EH (cell line): ENCODE results near the gene TTC31.
"Not testable (repeated sequence)": the region's sequence is repeated elsewhere in the genome, so short reads cannot be mapped to it uniquely, and the experiment has no call there.

ENCODE experiments used
- DNase-seq: peaks from one replicate; pipeline ENCODE4 v3.0.0-alpha.2; 2015; ENCODE audit warnings: low read depth

TTC31 gene

DNA sequence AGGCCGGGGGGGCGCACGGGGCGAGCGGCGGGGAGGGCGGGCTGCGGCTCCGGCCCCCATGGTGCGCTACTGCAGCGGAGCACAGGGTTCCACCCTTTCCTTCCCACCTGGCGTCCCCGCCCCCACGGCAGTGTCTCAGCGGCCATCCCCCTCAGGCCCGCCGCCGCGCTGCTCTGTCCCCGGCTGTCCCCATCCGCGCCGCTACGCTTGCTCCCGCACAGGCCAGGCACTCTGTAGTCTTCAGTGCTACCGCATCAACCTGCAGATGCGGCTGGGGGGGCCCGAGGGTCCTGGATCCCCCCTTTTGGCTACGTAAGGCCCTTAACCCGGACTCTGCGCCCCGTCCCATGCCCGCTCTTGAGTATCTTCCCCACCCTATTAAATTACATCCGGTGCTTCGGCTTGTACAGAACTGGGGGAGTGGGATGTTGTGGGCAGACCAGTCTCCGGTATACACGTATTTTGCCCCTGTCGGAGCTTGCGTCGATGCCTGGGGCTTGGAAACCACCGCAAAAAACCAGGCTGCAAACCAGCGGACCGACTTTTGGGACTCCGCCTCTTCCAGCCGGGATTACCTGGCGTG, 25.2 kb upstream of the TTC31 start:
- DNase-seq: peak; percentile 43

DNA sequence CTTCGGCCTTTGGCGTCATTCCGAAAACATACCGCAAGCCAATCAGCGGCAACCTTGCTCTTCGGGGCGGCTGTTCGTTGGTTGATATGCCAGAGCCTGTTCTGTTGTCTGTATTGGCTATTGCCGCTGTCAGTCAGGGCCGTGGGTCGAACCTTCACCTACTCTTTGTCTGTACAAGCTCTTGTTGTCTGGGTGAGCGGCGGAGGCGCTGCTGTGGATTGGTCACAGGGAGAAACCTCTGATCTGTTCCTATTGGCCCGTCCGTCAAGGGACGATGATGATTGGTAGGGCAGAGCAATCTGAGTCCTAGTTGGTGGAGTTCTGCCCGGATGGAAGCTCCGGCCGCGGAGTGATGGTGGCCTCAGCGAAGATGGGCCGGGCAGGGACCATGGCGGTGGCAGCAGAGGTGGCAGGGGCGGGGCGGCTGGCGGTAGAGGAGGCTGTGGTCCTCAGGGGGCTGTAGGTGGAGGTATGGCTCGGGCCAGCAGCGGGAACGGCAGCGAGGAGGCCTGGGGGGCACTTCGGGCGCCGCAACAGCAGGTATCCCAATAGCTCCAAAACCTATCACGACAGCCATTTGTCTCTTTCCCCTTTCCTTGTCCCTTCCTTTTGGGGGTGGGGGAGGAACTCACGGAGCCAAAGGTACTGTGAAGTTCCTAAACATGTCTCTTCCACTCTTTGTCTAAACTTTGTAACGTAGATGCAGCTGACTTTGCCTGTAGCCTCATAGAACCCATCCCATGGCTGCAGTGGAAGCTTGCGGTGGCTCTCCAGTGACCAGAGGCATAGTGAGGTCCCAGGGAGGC, 24.5 kb upstream of the TTC31 start, which contains the start of gene WBP1:
Gene WBP1, plus strand, starts transcription at position 307 of the 806 bp plus-strand sequence. Its CDS starts 165 bp downstream, at position 472.
- peak; percentile 100 for DNase-seq

DNA sequence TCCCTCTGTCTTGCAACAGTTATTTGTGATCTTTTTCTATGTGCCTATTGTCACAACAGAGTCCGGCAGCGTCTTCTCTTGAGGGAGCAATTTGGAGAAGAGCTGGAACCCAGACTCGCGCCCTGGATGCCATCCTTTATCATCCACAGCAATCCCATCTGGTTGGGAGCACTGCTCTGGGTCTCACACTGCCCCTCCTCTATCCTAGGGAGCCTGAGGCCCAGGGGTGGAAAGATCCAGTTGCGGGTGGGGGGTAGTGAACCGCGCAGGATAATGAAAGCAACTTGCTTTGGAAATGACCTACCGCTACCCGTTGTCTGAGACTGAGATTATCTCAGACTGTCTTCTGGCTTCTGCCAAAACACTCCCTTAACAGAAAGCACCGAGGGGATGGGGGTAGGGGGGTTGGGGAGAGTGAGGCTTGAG, 23.9 kb upstream of the TTC31 start:
- DNase-seq: peak; percentile 19

DNA sequence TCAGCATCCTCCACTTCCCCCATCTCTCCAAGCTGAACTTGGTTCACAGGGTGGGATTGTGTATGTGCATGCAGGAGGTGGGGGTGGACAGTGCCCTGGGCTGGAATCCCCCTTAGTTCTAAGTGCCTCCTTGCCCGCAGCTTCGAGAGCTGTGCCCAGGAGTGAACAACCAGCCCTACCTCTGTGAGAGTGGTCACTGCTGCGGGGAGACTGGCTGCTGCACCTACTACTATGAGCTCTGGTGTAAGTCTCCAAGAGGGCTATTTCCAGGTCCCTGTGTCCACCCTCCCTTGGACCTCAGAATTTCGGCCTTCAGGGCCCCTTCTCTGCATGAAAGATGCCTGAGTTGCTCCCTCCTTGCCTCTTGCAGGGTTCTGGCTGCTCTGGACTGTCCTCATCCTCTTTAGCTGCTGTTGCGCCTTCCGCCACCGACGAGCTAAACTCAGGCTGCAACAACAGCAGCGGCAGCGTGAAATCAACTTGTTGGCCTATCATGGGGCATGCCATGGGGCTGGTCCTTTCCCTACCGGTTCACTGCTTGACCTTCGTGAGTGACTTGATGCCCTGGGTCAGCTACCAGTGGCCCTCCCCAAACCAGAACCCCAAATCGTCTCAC, 23.3 kb upstream of the TTC31 start:
- not testable (repeated sequence) for DNase-seq

DNA sequence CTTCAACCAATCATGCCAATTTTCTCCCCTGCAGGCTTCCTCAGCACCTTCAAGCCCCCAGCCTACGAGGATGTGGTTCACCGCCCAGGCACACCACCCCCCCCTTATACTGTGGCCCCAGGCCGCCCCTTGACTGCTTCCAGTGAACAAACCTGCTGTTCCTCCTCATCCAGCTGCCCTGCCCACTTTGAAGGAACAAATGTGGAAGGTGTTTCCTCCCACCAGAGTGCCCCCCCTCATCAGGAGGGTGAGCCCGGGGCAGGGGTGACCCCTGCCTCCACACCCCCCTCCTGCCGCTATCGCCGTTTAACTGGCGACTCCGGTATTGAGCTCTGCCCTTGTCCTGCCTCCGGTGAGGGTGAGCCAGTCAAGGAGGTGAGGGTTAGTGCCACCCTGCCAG, 22.7 kb upstream of the TTC31 start:
- not testable (repeated sequence) for DNase-seq

DNA sequence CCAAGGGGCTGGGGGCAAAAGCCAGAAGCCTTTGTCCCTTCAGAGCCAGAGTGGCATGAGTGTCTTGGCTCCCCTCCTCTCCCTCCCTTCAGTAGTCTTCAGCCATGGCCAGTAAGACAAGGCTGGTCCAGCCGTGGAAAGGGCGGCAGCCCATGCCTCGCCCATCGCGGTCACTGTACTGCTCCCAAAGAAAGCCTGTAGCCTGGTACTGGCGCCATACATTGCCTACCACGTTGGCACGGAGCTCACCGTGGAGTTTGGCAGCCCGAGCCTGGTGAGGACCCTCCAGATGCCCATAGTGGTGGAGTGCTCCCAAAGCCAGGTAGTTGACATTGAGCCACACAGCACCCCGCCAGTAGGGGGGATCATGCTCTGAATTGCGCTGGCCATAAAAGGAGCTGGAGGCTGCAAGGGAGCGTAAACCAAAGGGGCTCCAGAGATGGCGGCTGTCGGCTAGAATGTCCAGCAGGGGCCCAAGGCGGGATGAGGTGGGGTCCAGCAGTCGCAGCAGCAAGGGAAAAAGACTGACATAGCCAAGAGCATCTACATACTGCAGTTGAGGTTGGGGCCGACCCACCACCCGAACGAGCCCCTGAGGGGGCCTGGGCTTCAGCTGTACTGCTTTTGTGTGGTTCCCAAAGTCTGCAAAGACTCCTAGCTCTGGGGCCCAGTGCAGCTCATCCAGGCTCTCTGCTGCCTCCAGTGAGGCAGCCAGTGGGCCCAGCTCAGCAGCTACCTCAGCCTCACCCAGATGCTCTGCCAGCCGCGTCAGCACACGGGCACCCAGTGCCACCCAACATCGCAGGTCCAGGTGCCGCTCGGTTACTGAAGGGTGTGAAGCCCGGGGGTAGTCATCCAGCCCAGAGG, 21.5 kb upstream of the TTC31 start:
- no peak for DNase-seq

DNA sequence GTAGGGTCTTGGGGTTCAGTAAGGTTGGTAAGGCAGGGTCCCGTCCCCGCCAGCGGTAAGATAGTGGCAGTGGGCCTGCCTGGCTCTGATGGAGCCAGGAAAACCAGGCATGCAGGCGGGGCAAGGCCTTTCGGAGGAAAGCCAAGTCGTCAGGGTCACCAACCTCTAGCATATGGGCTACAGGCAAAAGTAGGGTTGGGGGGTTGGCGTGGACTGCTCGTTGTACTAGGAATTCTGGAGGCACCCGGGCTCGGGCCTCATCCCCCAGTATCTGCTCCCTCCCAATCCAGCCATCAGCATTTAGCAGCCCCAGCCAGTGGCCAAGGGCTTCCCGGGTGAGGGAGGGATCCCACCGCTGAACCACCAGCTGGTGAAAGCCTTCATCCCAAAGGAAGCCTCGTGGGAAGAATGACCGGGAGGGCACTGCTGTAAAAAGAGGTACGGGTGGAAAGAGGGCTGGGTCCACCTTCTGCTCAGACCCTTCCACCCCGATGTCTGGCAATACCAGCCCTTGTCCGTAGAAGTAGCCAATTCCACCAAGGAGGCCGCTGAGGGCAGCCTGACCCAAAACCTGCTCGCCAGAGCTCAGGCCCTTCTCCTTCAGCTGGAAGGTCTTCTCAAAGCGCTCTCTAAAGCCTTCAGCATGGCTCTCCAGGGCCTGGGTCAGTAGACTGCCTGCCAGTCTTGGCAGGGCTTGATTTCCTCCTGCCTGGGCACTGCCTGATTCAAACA, 20.7 kb upstream of the TTC31 start:
- no peak for DNase-seq

DNA sequence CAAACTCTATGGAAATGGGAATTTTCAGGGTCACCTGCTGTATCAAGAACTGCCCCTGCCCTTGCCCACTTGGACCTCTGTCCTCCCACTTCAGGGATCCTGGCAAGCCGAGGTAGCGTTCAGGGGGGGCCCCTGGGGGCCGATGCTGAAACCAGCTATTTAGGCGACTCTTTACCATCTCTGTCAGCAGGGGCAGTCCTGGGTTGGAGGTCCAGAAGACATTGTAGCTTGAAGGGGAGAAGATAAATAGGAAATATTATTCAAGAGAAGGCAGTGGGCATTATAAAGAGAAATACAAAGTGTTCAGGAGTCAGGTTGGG, 20.1 kb upstream of the TTC31 start:
- no peak for DNase-seq

DNA sequence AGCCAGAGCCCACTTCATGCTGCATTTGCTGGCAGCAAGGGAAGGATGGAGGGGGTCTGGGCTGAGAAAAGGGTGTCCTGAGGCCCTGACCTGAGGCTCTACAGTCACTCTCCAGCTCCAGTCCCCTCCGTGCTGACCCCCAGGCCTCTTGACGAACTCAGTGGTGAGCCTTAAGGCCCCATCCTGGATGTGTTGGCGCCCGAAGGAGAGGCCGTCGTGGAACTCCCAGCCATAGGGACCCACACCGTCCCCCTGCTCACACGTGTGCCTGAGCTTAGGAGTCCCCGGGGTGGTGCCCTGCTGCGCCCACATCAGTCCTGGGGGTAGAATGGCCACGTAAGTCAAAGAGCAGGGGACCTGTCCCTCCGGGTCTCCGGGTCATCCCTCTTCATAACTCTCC, 18.5 kb upstream of the TTC31 start:
- DNase-seq: no peak

DNA sequence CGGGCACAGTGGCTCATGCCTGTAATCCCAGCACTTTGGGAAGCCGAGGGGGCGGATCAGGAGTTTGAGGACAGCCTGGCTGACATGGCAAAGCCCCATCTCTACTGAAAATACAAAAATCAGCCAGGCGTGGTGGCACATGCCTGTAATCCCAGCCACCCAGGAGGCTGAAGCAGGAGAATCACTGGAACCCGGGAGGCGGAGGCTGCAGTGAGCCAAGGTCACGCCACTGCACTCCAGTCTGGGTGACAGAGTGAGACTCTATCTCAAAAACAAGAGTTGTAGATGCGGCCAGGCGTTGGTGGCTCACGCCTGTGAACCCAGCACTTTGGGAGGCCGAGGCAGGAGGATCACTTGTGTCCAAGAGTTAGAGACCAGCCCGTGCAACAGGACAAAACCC, 12.1 kb upstream of the TTC31 start:
- DNase-seq: not testable (repeated sequence)

DNA sequence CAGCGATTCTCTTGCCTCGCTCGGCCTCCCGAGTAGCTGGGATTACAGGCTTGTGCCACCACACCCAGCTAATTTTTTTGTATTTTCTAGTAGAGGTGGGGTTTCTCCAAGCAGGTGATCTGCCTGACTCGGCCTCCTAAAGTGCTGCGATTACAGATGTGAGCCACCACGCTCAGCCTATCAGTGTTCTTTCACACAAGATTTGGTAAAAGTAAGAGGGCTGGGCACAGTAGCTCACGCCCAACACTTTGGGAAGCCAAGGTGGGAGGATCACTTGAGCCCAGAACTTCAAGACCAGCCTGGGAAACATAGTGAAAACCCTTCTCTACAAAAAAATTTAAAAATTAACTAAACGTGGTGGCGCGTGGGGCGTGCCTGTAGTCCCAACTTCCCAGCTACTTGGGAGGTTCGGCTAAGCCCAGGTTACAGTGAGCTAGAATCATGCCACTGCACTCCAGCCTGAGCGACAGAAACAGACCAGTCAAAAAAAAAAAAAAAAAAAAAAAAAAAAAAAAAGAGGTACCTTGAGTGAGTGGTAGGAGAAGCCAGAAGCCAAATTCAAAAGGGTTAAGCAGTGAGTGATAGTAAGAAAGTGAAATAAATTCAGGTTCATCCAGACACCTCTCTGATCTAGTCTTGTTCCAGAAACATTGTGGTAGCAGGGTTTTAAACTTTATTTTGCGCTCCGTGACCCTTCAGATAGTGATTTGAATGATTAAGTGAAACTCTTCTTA, 11.4 kb upstream of the TTC31 start:
- no peak for DNase-seq

DNA sequence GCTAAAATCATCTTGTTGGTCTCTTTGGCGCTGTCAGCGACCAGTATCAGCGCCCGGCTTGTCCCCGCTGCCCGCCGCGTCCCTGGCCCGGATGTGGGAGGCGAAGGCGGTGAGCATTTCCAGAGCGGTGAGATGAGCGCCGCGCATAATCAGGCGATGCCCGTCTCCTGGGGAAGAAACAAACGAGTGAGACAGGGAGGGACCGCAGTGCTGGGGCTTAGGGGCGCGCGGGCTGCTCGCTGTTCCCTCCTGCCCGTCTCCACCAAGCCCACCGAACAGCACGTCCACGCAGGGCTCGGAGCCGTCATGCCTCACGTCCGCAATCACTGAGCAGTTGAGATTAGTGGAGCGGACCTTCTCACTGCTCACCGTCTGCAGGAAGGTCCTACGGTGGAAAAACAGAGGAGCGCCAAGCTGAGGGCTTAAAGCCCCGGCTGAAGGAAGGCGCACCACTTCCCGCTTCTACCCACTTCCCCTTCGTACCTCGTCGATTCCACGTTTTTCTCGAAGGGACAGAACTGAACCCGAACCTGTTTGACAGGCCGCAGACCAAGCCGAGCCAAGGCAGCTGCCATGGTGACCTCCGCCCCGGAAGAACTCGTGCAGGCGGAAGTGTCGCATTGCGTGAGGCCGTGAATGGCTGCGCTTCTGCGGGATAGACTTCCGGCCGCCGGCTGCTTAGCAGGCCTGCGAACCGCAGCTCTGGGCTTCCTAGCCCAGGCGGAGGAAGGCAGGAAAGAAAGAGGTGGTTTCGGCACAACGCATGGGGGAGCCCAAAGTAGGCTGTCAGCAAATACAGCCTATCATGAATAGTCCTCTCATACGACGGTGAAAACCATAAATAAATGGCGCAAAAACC, 10.6 kb upstream of the TTC31 start, which contains the start of gene MRPL53:
Gene MRPL53, minus strand, starts transcription at position 595 of the 859 bp plus-strand sequence. Its CDS starts 20 bp downstream, at position 575.
- peak; percentile 94 for DNase-seq

DNA sequence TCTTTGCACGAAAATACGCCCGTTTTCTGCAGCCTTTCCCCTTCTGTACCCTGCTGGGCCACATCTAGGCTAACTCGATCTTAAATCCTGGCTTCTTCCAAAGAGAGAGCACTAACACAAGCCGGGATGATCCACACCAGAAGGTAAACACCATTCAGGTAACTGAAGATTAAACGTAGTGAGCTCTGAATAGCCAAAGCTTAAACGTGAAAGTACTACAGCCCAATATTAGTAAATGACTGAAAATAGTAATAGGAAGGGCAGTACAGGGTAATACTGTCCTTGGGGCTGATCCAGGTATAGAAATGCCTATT, 10.0 kb upstream of the TTC31 start:
- DNase-seq: no peak

DNA sequence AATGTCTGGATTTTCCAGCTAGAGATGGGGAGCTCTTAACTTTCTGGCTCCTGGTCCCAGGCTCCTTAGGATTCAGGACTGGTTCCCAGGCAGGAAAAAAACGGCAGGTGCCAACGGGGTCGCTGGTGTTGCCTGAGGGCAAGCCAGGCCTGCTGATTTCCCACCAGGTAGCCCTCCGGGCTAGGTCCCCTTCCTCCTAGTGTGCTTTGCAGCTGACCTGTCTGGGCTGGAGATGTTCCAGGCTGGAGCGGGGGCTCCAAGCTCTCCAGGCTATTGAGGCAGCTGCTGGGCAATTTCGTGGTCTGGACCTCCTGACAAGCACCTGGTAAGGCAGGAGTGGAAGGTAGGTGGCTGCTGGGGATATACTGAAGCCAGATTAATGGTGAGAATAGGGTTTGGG, 8.4 kb upstream of the TTC31 start:
- DNase-seq: no peak

DNA sequence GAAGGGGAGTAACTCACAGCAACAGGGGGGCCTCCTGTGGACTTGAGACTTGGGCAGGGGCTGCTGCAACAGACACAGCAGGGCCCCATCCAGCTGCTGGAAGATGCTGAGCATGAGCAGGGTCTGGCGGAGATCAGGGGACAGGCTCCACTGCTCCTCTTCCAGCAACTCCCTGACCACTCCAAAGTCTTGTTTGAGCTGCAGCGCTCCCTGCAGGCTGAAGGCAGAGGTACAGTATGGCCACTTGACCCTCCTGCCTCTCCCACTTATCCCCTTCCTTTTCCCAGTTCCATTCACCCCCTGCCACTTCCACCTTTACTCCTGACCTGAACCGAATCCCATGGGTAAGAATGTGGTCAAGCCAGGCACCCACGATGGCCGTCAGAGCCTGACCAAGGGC, 8.0 kb upstream of the TTC31 start:
- no peak for DNase-seq

DNA sequence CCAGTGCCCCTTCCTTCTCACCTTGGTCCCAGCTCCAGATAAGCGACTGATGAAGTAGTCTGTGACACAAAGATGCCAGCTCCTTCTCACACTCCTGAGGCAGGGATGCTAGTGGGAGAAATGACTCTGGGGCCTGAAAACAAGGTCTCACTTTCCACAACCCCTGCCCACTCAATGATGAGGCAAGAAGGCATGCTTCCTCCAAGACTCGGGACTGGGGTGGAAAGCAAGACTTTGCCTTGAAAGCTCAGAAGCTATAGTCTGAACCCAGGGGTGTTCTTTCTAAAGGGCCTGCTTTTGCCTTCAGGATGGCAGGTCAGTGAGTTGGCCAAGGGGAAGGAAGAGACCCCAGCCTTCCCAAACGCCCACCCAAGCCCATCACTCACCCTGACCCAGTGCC, 1.4 kb upstream of the TTC31 start:
- DNase-seq: no peak

DNA sequence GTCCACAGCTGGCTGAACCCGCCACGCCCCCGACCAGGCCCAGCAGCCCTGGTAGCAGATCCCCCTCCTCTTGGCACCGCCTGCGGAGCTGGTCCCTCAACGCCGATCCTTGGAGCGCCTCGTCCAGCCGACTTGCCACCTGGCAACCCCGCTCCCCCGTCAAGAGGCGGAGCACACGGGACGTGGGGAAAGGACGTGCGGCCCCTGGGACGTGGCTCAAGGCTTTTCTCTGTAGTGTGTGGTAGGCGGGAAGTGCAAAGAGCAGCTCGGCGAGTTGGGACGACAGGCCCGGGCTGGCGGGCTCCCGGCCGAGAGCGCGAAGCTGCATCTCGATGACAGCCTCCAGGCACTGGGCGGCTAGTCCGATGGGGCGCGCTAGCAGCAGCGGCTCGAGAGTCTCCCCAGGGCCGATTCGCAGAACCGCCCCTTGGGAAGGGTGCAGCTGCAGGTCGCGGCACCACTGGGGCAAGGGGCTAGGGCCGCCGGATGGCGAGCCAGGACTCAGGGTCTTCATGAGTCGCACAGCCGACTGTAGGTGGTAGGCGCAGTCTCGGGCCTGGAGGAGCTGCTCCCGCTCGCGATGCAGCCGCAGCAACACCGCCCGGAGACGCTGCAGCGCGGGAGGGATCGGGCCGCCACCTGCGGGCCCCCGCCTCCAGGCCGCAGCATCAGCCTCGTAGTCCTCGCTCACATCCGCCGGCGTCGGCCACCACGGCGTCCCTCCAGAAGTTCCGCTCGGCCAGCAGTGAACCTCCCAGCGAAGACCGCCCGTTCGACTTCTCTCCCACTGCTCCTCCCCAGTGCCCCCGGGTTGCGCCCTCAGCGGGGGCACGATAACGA, 700 bp upstream of the TTC31 start:
- DNase-seq: peak; percentile 50

DNA sequence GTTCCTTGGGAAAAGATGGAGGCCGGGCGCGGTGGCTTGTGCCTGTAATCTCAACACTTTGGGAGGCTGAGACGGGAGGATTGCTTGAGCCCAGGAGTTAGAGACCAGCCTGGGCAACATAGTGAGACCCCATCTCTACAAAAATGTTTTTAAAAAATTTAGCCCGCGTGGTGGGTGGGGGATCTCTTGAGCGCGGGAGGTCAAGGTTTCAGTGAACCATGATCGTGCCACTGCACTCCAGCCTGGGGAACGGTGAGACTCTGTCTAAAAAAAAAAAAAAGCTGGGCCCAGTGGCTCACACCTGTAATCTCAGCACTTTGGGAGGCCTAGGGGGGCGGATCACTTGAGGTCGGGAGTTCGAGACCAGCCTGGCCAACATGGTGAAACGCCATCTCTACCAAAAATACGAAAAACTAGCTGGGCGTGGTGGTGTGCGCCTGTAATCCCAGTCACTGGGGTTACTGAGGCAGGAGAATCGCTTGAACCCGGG, 839 bp downstream of the TTC31 start:
- not testable (repeated sequence) for DNase-seq

DNA sequence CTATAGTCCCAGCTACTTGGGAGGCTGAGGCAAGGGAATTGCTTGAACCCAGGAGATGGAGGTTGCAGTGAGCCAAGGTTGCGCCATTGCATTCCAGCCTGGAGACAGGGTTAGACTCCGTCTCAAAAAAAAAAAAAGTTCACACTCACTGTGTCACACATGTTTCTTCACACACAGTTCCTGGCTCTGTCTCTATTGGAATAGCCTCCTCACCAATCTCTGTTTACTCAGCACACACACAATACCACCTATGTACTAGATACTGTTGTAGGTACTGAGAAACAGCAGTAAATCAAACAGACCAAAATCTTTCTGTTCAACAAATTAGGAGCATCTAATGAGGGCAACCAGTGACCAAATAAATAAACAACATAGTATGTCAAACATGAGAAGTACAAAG, 3.3 kb downstream of the TTC31 start:
- DNase-seq: no peak
